Activated CD8-positive, alpha-beta memory T cell treated with anti-CD3 and anti-CD28 coated beads for 36 hours (primary cell): ENCODE data around the gene DIAPH3. TPM values are rescaled to one million over a fixed set of nuclear protein-coding genes. Genes with fewer than 3 reads are reported as not detected.
"Not testable (repeated sequence)": the region's sequence is repeated elsewhere in the genome, so short reads cannot be mapped to it uniquely, and the experiment has no call there.

Experiments
- CTCF ChIA-PET: fragments of 350-600 bp; sonication (Branson Sonifier 250); formaldehyde crosslinking; loops from one replicate; lab custom pipeline; 2021; ENCODE audit warnings: antibody characterized with exemption; lab: Charles Lee
- POLR2A ChIA-PET: fragments of 350-600 bp; sonication (Branson Sonifier 250); formaldehyde crosslinking; loops from one replicate; lab custom pipeline; 2021; ENCODE audit warnings: antibody characterized with exemption; lab: Charles Lee
- total RNA-seq, 2 experiments: library from RNA; stranded (reverse); gene quantifications; one replicate each; pipeline ENCODE4 v1.2.3, GENCODE V29; 2021

The DIAPH3 gene
- total RNA-seq, 2 experiments from 2014 or later: 18.8 to 19.0 TPM

DNA sequence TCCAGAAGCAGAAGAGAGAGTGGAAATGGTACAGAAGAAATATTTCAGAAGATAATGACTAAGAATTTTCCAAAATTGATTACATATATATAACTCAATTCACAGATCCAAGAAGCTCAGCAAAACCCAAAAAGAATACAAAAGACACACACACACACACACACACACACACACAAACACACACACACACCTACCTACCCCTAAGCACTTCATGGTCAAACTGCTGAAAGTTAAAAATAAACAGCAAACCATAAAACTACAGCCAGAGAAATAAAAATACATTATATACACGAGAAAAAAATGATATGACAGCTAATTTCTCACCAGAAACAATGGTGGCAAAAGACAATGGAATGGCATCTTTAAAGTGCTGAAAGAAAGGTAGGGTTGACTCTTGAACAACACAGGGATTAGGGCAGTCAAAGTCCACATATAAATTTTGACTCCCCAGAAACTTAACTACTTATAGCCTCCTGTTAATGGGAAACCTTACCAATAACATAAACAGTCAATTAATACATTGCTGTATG is 49.2 kb downstream of the DIAPH3 start:
- ChIA-PET POLR2A (no interaction called here), CTCF (no interaction called here)

GRCh38 chr13:60112771-60113170 is 51.0 kb downstream of the DIAPH3 start:
- POLR2A ChIA-PET: no interaction called here
- CTCF ChIA-PET: no interaction called here

DNA sequence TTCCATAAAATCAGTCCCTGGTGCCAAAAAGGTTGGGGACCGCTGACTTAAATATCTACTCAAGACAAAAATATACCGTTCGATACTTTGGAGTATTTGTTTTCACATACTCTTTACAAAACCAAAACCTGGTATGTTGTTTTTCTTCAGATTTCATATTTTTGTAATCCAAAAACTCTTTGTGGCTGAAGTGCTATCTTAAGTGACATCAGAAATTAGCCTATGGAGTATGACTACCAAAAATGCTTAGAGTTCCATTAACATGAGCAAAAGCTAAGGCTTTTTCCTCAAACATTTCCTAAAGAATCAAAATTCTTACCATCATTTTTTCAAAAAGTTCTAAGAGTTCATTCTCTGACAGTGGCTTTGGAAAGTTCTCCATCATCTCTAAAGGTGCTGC is 52.0 kb downstream of the DIAPH3 start:
- ChIA-PET POLR2A (no interaction called here), CTCF (no interaction called here)

DNA sequence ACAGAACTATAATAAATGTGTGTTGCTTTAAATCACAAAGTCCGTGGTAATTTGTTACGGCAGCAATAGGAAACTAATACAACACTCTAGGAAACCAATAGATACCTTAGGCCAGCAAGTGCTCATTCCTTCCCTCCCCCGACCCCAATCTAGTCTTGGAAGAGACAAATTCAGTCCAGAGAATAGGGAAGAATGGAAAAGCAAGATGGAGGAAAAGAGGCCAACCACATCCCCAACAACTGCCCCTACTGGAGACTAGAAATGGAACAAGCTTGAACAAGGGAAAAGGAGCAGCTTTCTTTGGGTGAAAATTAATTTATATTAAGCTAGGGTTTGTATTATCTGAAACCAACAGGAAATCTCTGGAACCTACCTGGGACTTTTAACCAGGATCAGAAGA is 54.4 kb downstream of the DIAPH3 start:
- ChIA-PET CTCF (no interaction called here), POLR2A (no interaction called here)

DNA sequence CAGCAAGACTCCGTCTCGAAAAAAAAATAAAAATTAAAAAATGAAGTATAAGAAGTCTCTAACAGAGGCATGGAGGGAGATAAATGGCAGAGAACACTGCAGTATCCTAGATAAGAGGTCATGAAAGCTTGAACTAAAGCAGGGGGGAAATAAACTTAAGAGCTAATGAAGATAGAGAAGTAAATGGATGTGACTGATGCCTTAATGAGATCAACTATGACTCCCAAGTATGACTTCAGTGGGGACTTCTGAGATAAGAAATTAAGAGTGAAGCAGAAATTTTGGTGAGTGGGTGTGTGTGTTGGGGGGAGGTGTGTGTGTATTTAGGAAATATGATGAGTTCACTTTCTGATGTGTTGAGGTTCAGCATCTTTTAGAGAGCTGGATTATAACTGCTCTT is 55.1 kb downstream of the DIAPH3 start:
- POLR2A ChIA-PET: no interaction called here
- CTCF ChIA-PET: no interaction called here

DNA sequence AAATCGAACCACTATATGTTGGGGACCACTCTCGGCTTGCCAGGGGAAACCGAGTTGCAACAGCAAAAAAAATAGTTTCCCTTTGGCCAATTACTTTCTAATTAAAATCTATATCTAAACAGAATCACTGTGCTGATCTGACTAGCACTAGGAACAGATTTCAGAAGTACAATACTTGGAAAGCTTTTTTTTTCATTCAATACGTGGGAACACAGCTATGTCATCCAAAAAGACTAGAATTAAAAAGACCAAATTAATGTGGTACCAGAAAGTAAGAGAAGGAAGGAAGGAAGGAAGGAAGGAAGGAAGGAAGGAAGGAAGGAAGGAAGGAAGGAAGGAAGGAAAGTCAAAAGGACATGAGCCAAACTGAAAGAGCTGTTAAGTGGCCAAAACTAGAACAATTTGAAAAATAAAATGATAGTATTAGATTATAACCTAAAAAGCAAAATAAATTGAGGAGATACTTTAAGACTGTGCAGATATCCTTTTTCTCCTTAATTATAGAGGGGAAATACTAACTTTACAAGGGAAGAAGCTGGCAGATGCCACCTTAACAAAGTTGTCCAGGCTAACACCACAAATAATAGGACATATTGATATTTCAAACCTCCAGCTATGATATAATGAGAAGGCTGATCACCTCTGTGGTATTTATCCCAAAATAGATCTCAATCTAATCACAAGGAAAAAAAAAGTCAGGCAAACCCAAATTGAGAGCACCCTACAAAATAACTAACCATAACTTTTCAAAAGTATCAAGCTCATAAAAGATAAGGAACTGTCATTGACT is 63.9 kb downstream of the DIAPH3 start:
- POLR2A ChIA-PET: no interaction called here
- CTCF ChIA-PET: no interaction called here

DNA sequence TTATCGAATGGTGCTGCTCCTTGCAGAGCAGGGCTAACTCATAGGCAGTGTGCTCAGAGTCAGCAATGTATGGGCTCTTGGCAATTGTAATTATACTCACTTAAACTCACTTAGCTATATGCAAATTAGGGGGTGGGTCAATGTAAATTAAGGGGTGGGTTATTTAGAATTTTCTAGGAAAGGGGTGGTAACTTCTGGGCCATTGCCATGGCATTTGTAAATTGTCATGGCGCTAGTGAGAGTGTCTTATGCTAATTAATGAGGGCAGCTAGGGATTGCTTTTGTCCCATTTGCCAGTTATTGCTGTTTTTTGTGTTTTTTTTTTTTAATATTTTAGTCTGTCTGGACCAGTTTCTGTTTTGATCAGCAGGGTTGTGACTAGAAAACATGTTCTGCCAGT is 68.4 kb downstream of the DIAPH3 start:
- POLR2A ChIA-PET: no interaction called here
- CTCF ChIA-PET: no interaction called here

GRCh38 chr13:60094385-60095088 is 69.2 kb downstream of the DIAPH3 start:
- ChIA-PET POLR2A (no interaction called here), CTCF (no interaction called here)

DNA sequence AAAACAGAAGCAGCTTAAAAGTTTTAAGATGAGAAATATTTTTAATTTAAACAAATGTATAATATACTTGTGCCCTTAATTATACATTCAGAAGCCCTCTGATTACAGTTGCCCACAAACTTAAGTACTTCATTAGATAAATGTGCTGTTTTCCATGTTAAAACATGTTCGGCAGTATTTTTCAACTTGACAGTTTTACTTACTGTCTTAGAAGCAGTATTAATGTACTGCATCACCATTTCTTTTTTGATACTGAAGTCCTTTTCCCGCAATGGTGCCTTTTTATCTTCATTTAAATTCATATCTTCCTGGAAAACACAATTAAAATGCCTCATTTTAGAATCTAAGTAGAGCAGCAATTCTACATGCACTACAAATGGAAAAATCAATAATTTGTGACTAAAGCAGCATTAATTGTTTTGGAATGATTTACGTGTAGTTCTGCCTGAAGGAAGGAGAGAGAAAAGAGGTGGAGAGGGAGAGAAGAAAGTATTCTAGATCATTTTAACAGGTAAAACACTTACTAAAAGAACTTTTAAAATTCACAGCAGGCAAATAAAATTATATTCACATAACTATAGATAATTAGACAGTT is 70.2 kb downstream of the DIAPH3 start:
- CTCF ChIA-PET: no interaction called here
- POLR2A ChIA-PET: no interaction called here

DNA sequence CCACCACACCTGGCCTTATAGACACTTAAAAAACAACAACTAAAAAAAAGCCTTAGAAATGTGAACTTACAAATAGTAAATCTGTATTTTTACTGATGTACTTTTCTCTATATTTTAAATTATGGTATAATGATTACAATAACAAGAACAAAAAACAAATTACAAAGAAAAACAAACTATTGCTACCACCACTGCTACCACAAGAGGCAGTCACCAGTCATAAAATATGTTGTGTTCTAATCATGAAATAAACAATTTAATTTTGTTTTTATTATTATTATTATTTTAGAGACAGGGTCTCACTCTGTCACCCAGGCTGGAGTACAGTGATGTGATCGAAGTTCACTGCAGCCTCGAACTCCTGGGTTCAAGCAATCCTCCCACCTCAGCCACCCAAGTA is 72.2 kb downstream of the DIAPH3 start:
- POLR2A ChIA-PET: no interaction called here
- CTCF ChIA-PET: no interaction called here

DNA sequence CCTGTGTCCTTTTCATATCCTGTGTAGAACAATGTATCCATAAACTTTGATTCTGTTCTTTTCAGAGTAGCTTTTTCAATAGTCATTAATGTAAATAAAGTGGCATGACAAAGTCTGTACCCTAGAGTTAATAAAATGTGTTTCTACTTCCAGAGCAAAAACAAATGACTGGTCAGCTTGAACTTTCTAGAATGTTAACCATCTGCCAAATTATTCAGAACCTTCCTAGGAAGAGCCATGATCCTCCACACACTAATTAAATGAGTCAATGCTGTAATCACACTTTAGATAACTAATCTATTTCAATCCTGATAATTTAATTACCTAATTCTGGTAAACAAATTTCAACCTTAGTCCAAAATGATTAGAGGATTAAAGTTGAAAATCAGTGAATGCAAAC is 73.2 kb downstream of the DIAPH3 start:
- POLR2A ChIA-PET: no interaction called here

DNA sequence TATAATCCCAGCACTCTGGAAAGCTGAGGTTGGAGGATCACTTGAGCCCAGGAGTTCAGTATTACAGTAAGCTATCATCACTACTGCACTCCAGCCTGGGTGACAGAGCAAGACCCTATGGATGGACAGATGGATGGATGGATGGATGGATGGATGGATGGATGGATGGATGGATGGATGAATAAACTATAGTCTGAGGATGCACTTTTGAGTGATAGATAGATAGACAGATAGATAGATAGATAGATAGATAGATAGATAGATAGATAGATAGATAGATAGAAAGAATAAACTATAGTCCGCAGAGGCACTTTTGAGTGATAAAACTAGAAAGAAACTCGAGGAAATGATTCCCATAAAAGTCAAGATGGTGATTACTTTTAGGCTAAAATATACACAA is 79.9 kb downstream of the DIAPH3 start:
- POLR2A ChIA-PET: not testable (repeated sequence)

More for the DNA sequence above, 73.2 kb downstream of the DIAPH3 start:
- CTCF ChIA-PET: no interaction called here

DNA sequence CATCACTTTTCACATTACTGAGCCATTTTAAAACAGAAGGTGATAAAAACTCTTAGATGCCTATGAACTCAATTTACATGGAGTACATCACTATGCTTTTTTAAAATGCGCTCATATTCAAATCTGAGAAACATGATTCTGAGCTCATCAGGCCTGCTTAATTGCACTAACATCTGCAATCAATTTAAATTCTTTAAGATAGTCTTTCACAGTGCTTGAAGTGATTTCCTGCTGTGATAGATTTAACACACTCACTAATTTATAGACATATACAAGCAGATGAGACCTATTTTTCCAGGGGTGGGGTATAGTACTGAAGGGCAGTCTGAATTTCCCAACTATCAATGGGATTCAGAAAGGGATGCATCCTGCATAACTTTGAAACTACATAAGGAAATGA is 82.9 kb downstream of the DIAPH3 start:
- CTCF ChIA-PET: no interaction called here
- POLR2A ChIA-PET: no interaction called here

More for the DNA sequence above, 79.9 kb downstream of the DIAPH3 start:
- CTCF ChIA-PET: not testable (repeated sequence)

DNA sequence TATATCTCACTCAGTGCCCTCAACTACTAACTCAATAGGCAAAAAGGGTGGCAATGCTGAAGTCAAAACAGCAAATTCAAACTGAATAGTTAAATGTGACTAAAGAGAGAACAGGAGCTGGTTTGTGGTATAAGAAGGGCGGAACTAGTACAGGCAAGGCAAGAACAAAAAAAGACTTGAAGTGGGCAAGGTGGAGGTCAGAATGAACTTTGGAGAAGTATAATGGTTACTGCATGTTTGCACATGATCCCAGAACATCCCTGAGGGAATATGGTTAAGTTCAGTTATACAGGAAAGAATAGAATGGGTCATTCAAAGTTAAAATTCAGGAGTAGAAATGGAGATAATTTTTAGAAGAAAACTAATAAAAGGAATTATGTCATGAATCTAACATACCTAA is 85.5 kb downstream of the DIAPH3 start:
- ChIA-PET CTCF (no interaction called here), POLR2A (no interaction called here)

- POLR2A ChIA-PET: no interaction called here
- CTCF ChIA-PET: no interaction called here
Measured at GRCh38 chr13:60075850-60076249, 87.9 kb downstream of the DIAPH3 start.

GRCh38 chr13:60074397-60074796 is 89.3 kb downstream of the DIAPH3 start:
- CTCF ChIA-PET: no interaction called here
- POLR2A ChIA-PET: no interaction called here

GRCh38 chr13:60066226-60066625 is 97.5 kb downstream of the DIAPH3 start:
- POLR2A ChIA-PET: no interaction called here
- CTCF ChIA-PET: no interaction called here

DNA sequence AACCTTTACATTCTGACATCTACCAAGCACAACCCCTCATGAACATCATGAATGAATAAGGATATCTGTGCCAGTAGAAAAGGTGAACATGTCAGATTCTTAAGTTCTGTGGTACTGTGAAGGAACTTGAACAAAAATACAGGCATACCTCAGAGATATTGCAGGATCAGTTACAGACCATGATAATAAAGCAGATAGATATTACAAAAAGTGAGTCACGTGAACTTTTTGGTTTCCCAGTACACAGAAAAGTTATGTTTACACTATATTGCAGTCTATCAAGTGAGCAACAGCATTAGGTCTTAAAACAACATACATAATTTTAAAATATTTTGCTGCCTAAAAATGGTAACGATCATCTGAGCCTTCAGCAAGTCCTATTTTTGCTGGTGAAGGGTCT is 101.2 kb downstream of the DIAPH3 start:
- POLR2A ChIA-PET: no interaction called here
- CTCF ChIA-PET: no interaction called here

GRCh38 chr13:60061737-60062136 is 102.0 kb downstream of the DIAPH3 start:
- CTCF ChIA-PET: no interaction called here
- POLR2A ChIA-PET: no interaction called here

- POLR2A ChIA-PET: no interaction called here
- CTCF ChIA-PET: no interaction called here
Measured at GRCh38 chr13:60051754-60052285, 111.9 kb downstream of the DIAPH3 start.
